Gastrocnemius medialis (tissue), 4 donors: ENCODE data around the gene FAM118A.

Experiments
- CTCF ChIP-seq, 5 experiments: fragments of 450-650 bp in 3 of 5; fragments of 200-600 bp in 2 of 5; sonication (generic) in 2 of 5; IDR thresholded peaks in 4 of 5; conservative IDR thresholded peaks in 1 of 5; 1 replicate in 4 of 5; 2 replicates in 1 of 5; pipeline ENCODE4 v1.5.1; 2016 to 2019; ENCODE audit warnings: antibody characterized with exemption in 5 of 5, mild to moderate bottlenecking in 3 of 5, moderate library complexity in 3 of 5
- POLR2A ChIP-seq, 2 donors: fragments of 450-650 bp; IDR thresholded peaks; one replicate each; pipeline ENCODE4 v1.6.1; 2017; ENCODE audit warnings: antibody characterized with exemption in 2 of 2, mild to moderate bottlenecking in 2 of 2, moderate library complexity in 2 of 2

GRCh38 chr22:45353786-45354185, 44.1 kb downstream of the FAM118A start:
- TF ChIP-seq CTCF (IDR thresholded peaks at IDR 0.05 in 4 of 5, conservative IDR thresholded peaks at IDR 0.05 in 1 of 5) (no peak), POLR2A (IDR thresholded peaks at IDR 0.05) (no peak)
